ENCODE data around the gene SYNJ2.
"Not testable (repeated sequence)": the region's sequence is repeated elsewhere in the genome, so short reads cannot be mapped to it uniquely, and the experiment has no call there.

- not testable (repeated sequence) for TF ChIP-seq CTCF (IDR thresholded peaks at IDR 0.05; ENCODE audit: low read length); EZH2 (optimal IDR thresholded peaks at IDR 0.05; ENCODE audit: low read depth, low read length); EZH2phosphoT487 (IDR thresholded peaks at IDR 0.05; ENCODE audit: low read length)
Measured at GRCh38 chr6:157940375-157941036, 41.2 kb upstream of the SYNJ2 start.

All from MM.1S (cell line).